Endothelial cell of umbilical vein (primary cell): ENCODE results near the gene PRPF8. TPM values are rescaled to one million over a fixed set of nuclear protein-coding genes. Genes with fewer than 3 reads are reported as not detected.

ENCODE experiments used
- BruUV-seq: library from RNA; stranded (reverse); fragments of 400-500 nt; replicated peaks from 2 replicates; lab custom pipeline; 2021; lab: Mats Ljungman, UMichigan
- CTCF ChIA-PET: fragments of 300-600, 350-600 bp; sonication (Branson Sonifier 250); formaldehyde crosslinking; loops from one replicate; lab custom pipeline; 2021; ENCODE audit warnings: antibody characterized with exemption, inconsistent platforms; lab: Charles Lee
- POLR2A ChIA-PET: fragments of 300-600, 350-600 bp; sonication (Branson Sonifier 250); formaldehyde crosslinking; loops from one replicate; lab custom pipeline; 2021; ENCODE audit warnings: antibody characterized with exemption, inconsistent platforms; lab: Charles Lee
- DNase-seq: peaks from one replicate; pipeline ENCODE4 v3.0.0-alpha.2; 2011; ENCODE audit warnings: low read depth, low spot score
- FAIRE-seq: peaks from 2 replicates; lab custom pipeline; 2011; peaks lifted over from hg19 to GRCh38; lab: Jason Lieb, UNC
- H2AFZ ChIP-seq: 2 replicates; pipeline ENCODE4 v1.6.0; 2012; ENCODE audit warnings: low read depth, low read length, control low read depth, inconsistent platforms
- H3K27ac ChIP-seq: 2 replicates; pipeline ENCODE4 v1.5.1; 2011; ENCODE audit warnings: low read depth, mild to moderate bottlenecking, control low read depth, low read length, moderate library complexity; ENCODE audit not compliant: insufficient read depth
- H3K27me3 ChIP-seq, 2 experiments: 2 replicates each; pipeline versions ENCODE4 v1.6.0 to v1.6.1; 2011; ENCODE audit warnings: low read length in 2 of 2, mixed read lengths in 1 of 2; ENCODE audit not compliant: control insufficient read depth in 2 of 2, insufficient read depth in 2 of 2
- H3K36me3 ChIP-seq, 2 experiments: 2 replicates in 1 of 2; 3 replicates in 1 of 2; pipeline ENCODE4 v1.5.1; 2011; ENCODE audit warnings: low read length in 2 of 2, mild to moderate bottlenecking in 1 of 2, moderate library complexity in 1 of 2; ENCODE audit not compliant: control insufficient read depth in 2 of 2, insufficient read depth in 2 of 2; ENCODE audit errors: extremely low read depth in 1 of 2
- H3K4me1 ChIP-seq: 3 replicates; pipeline ENCODE4 v1.5.1; 2011; ENCODE audit warnings: mild to moderate bottlenecking, low read length; ENCODE audit not compliant: control insufficient read depth, insufficient read depth; ENCODE audit errors: extremely low read depth
- H3K4me2 ChIP-seq: 2 replicates; pipeline ENCODE4 v1.6.1; 2011; ENCODE audit warnings: low read length, control low read depth, mixed read lengths; ENCODE audit not compliant: insufficient read depth
- H3K4me3 ChIP-seq, 3 experiments: fragments of 200-600 bp in 1 of 3; sonication (generic), shearing (Covaris generic) in 1 of 3; replicated peaks in 1 of 3; 2 replicates each; pipeline ENCODE4 v1.5.1; 2011 to 2016; ENCODE audit warnings: control low read depth in 3 of 3, low read length in 3 of 3, mild to moderate bottlenecking in 2 of 3, inconsistent platforms in 1 of 3, low read depth in 1 of 3, moderate library complexity in 1 of 3; ENCODE audit not compliant: insufficient read depth in 1 of 3
- H3K79me2 ChIP-seq: 2 replicates; pipeline ENCODE4 v1.6.0; 2012; ENCODE audit warnings: low read length, inconsistent platforms; ENCODE audit not compliant: control insufficient read depth, insufficient read depth
- H3K9ac ChIP-seq: replicated peaks from 2 replicates; pipeline ENCODE3; 2011; ENCODE audit warnings: low read length, control low read depth; ENCODE audit not compliant: insufficient read depth; ENCODE audit errors: extremely low read depth
- H3K9me1 ChIP-seq: replicated peaks from 3 replicates; pipeline ENCODE4 v1.6.0; 2011; ENCODE audit warnings: mild to moderate bottlenecking, low read length; ENCODE audit not compliant: control insufficient read depth, insufficient read depth; ENCODE audit errors: extremely low read depth
- H3K9me3 ChIP-seq: replicated peaks from 2 replicates; pipeline ENCODE4 v1.5.1; 2012; ENCODE audit warnings: low read length, inconsistent platforms; ENCODE audit not compliant: control insufficient read depth, insufficient read depth
- H4K20me1 ChIP-seq: replicated peaks from 2 replicates; pipeline ENCODE3; 2011; ENCODE audit warnings: mild to moderate bottlenecking, low read length; ENCODE audit not compliant: control insufficient read depth, insufficient read depth; ENCODE audit errors: extremely low read depth
- EZH2 ChIP-seq: IDR thresholded peaks from 2 replicates; pipeline ENCODE4 v1.6.1; 2012; ENCODE audit warnings: borderline replicate concordance, low read depth, mild to moderate bottlenecking, moderate library complexity, low read length, inconsistent platforms; ENCODE audit not compliant: severe bottlenecking
- FOS ChIP-seq: IDR thresholded peaks from 2 replicates; pipeline ENCODE4 v1.6.1; 2011; ENCODE audit warnings: mild to moderate bottlenecking, low read length, moderate library complexity, borderline replicate concordance; ENCODE audit not compliant: insufficient read depth
- GATA2 ChIP-seq: IDR thresholded peaks from 2 replicates; pipeline ENCODE4 v1.7.0; 2011; ENCODE audit warnings: low read depth, mild to moderate bottlenecking, moderate library complexity, mixed read lengths, low read length; ENCODE audit not compliant: insufficient read length, insufficient read depth
- JUN ChIP-seq: IDR thresholded peaks from 2 replicates; pipeline ENCODE4 v1.6.1; 2011; ENCODE audit warnings: borderline replicate concordance, low read depth; ENCODE audit not compliant: insufficient read length, insufficient read depth
- POLR2A ChIP-seq: IDR thresholded peaks from 2 replicates; pipeline ENCODE4 v1.6.1; 2012; ENCODE audit warnings: low read depth, mild to moderate bottlenecking, control low read depth, low read length
- POLR2AphosphoS5 ChIP-seq: IDR thresholded peaks from 2 replicates; pipeline ENCODE4 v1.6.1; 2012; ENCODE audit warnings: low read depth, mild to moderate bottlenecking, control low read depth, low read length, moderate library complexity; ENCODE audit not compliant: insufficient read depth
- dilution Hi-C: fragments of 300-500 bp; cut with MboI; formaldehyde crosslinking; loops from one replicate; pipeline ENCODE4 v1.15.0; 2019; ENCODE audit warnings: low sequenced_read_pairs; ENCODE audit not compliant: extremely low pct_ligation_motif_present
- intact Hi-C: fragments of 100-400 bp; cut with micrococcal nuclease; formaldehyde crosslinking; loops from one replicate; pipeline ENCODE4 v1.10.0; 2022
- polyA plus RNA-seq, 4 experiments: library from polyadenylated mRNA; depleted of rRNA in 3 of 4; stranded (reverse) in 3 of 4; unstranded in 1 of 4; fragments of >200 nt; gene quantifications; 2 replicates each; pipeline versions ENCODE4 v1.2.1 to v1.2.3, GENCODE V29; 2011 to 2012; ENCODE audit warnings: missing spikeins in 1 of 4
- total RNA-seq: library from RNA; stranded (reverse); gene quantifications from 2 replicates; pipeline ENCODE4 v1.2.3, GENCODE V29; 2021
- TF ChIP-seq, protein P1 (sequence below): IDR thresholded peaks from 2 replicates; pipeline ENCODE4 v1.6.1; 2011; ENCODE audit not compliant: insufficient read depth, insufficient read length
- TF ChIP-seq, protein P2 (sequence below), 2 donors: IDR thresholded peaks; 1 replicate in 1 of 2; 2 replicates in 1 of 2; pipeline ENCODE4 v1.5.1; 2011; ENCODE audit warnings: low read length in 2 of 2, mild to moderate bottlenecking in 2 of 2, moderate library complexity in 2 of 2, control low read depth in 1 of 2, inconsistent platforms in 1 of 2, low read depth in 1 of 2; ENCODE audit not compliant: insufficient read depth in 1 of 2; ENCODE audit errors: extremely low read depth in 1 of 2

Gene PRPF8
- total and polyA plus RNA-seq, 2 donors (not counting 3 experiments of a cell fraction or from before 2014, with no cell fraction given), result 215 to 301 TPM

- H3K36me3 ChIP-seq, result peaks cover 2 to 48% of the 10 kb centered on the region in 2 experiments
- H3K4me2 ChIP-seq, result no peak overlapping the region
- no peak overlapping the region for H3K27ac ChIP-seq
- POLR2A ChIA-PET, result no interaction called here
- CTCF ChIA-PET, result interaction anchor here (1.5 to 2.7 kb wide), 2 partner anchors 8 to 64 kb away, joined by 7 to 8 read pairs; no protein-coding TSS in a partner anchor
- H2AFZ ChIP-seq, result no peak overlapping the region
- no peak overlapping the region for H3K4me3 ChIP-seq
- DNase-seq (no peak), FAIRE-seq (no peak)
- H3K9me1 ChIP-seq, result no peaks in the 10 kb centered on the region
- H3K27me3 ChIP-seq, result no peaks in the 10 kb centered on the region
- no peak overlapping the region for H3K9ac ChIP-seq
- intact Hi-C loops, result no loop called here
- TF ChIP-seq FOS (no peak), POLR2A (no peak), POLR2AphosphoS5 (no peak), EZH2 (no peak), JUN (no peak), GATA2 (no peak)
- TF ChIP-seq, protein P1, sequence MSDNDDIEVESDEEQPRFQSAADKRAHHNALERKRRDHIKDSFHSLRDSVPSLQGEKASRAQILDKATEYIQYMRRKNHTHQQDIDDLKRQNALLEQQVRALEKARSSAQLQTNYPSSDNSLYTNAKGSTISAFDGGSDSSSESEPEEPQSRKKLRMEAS, result no peak
- TF ChIP-seq, protein P2, sequence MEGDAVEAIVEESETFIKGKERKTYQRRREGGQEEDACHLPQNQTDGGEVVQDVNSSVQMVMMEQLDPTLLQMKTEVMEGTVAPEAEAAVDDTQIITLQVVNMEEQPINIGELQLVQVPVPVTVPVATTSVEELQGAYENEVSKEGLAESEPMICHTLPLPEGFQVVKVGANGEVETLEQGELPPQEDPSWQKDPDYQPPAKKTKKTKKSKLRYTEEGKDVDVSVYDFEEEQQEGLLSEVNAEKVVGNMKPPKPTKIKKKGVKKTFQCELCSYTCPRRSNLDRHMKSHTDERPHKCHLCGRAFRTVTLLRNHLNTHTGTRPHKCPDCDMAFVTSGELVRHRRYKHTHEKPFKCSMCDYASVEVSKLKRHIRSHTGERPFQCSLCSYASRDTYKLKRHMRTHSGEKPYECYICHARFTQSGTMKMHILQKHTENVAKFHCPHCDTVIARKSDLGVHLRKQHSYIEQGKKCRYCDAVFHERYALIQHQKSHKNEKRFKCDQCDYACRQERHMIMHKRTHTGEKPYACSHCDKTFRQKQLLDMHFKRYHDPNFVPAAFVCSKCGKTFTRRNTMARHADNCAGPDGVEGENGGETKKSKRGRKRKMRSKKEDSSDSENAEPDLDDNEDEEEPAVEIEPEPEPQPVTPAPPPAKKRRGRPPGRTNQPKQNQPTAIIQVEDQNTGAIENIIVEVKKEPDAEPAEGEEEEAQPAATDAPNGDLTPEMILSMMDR (IDR thresholded peaks at IDR 0.05; ENCODE audit: extremely low read depth in 1 of 2, insufficient read depth in 1 of 2, low read depth in 1 of 2, low read length in 2 of 2), result no peak
- no peaks in the 10 kb centered on the region for H3K9me3 ChIP-seq
- no peaks in the 10 kb centered on the region for H3K79me2 ChIP-seq
- H3K4me1 ChIP-seq, result no peaks in the 10 kb centered on the region
- dilution Hi-C loops, result no loop called here
- no TSS peak for BruUV-seq
- H4K20me1 ChIP-seq, result no peaks in the 10 kb centered on the region
Measured at GRCh38 chr17:1638171-1638590, 46.5 kb downstream of the PRPF8 start.
